HepG2 (cell line): ENCODE results near the gene ALOXE3. TPM values are rescaled to one million over a fixed set of nuclear protein-coding genes. Genes with fewer than 3 reads are reported as not detected.

ENCODE experiments used
- ATAC-seq: fragments of 200-7000 bp; cut with Tn5 transposase; 3 replicates; pipeline ENCODE4 v1.9.1; 2020; ENCODE audit warnings: mild to moderate bottlenecking, moderate library complexity
- BruUV-seq: library from RNA; stranded (reverse); fragments of 400-500 nt; replicated peaks from 2 replicates; lab custom pipeline; 2021; lab: Mats Ljungman, UMichigan
- CTCF ChIA-PET: fragments of 300-600 bp; formaldehyde crosslinking; extraction: SDS; loops from one replicate; lab custom pipeline; 2021; ENCODE audit warnings: low total read pairs, inconsistent platforms, low intra/inter-chr PET ratio; lab: Yijun Ruan, JAX
- POLR2A ChIA-PET: fragments of 350-600 bp; sonication (Branson Sonifier 250); formaldehyde crosslinking; loops from one replicate; lab custom pipeline; 2020; ENCODE audit warnings: antibody characterized with exemption, inconsistent platforms; lab: Yijun Ruan, JAX
- DNase-seq: peaks from one replicate; pipeline ENCODE4 v3.0.0-alpha.2; 2015; ENCODE audit warnings: low spot score
- FAIRE-seq: peaks from 3 replicates; lab custom pipeline; 2011; peaks lifted over from hg19 to GRCh38; lab: Jason Lieb, UNC
- H2AFZ ChIP-seq: one replicate; pipeline ENCODE4 v1.6.1; 2011; ENCODE audit warnings: low read length, inconsistent platforms
- H3K27ac ChIP-seq: fragments of 300-600 bp; 3 replicates; pipeline ENCODE4 v1.8.0; 2011; ENCODE audit warnings: mixed run types, mild to moderate bottlenecking, mixed read lengths, low read length, inconsistent platforms; ENCODE audit not compliant: insufficient read depth; ENCODE audit errors: extremely low read length
- H3K27me3 ChIP-seq, 2 experiments: fragments of 200-600 bp in 1 of 2; 2 replicates in 1 of 2; 3 replicates in 1 of 2; pipeline versions ENCODE4 v1.6.0 to v1.8.0; 2011; ENCODE audit warnings: low read length in 2 of 2, mild to moderate bottlenecking in 2 of 2, moderate library complexity in 2 of 2, inconsistent platforms in 1 of 2; ENCODE audit not compliant: insufficient read depth in 2 of 2, control insufficient read depth in 1 of 2
- H3K36me3 ChIP-seq, 2 experiments: fragments of 200-600 bp in 1 of 2; replicated peaks in 1 of 2; 2 replicates in 1 of 2; 3 replicates in 1 of 2; pipeline versions ENCODE4 v1.5.1 to v1.8.0; 2011; ENCODE audit warnings: low read length in 2 of 2, inconsistent platforms in 1 of 2; ENCODE audit not compliant: insufficient read depth in 2 of 2, control insufficient read depth in 1 of 2
- H3K4me1 ChIP-seq: 2 replicates; pipeline ENCODE4 v1.5.1; 2012; ENCODE audit warnings: low read length, inconsistent platforms; ENCODE audit not compliant: insufficient read depth
- H3K4me2 ChIP-seq: 2 replicates; pipeline ENCODE4 v1.6.0; 2011; ENCODE audit warnings: low read depth, low read length, inconsistent platforms
- H3K4me3 ChIP-seq, 3 experiments: fragments of 200-600 bp in 1 of 3; sonication (generic), shearing (Covaris generic) in 1 of 3; replicated peaks in 1 of 3; 2 replicates each; pipeline ENCODE4 v1.5.1; 2011 to 2016; ENCODE audit warnings: low read length in 3 of 3, inconsistent platforms in 2 of 3, low read depth in 2 of 3, mild to moderate bottlenecking in 2 of 3, control low read depth in 1 of 3, mixed read lengths in 1 of 3; ENCODE audit not compliant: insufficient read depth in 1 of 3
- H3K79me2 ChIP-seq: one replicate; pipeline ENCODE4 v1.6.1; 2011; ENCODE audit warnings: low read length, inconsistent platforms; ENCODE audit not compliant: insufficient read depth
- H3K9ac ChIP-seq: 2 replicates; pipeline ENCODE4 v1.6.0; 2011; ENCODE audit warnings: mild to moderate bottlenecking, low read depth, low read length, inconsistent platforms; ENCODE audit not compliant: insufficient read depth
- H3K9me3 ChIP-seq: 2 replicates; pipeline ENCODE4 v1.5.1; 2012; ENCODE audit warnings: mild to moderate bottlenecking, low read length
- H4K20me1 ChIP-seq: 2 replicates; pipeline ENCODE4 v1.6.0; 2011; ENCODE audit warnings: inconsistent platforms, mild to moderate bottlenecking, low read length, moderate library complexity; ENCODE audit not compliant: insufficient read depth
- ESRRA ChIP-seq: sonication (generic); formaldehyde crosslinking; IDR thresholded peaks from 2 replicates; pipeline ENCODE4 v1.5.1; 2020; ENCODE audit warnings: mild to moderate bottlenecking, low read depth, missing genetic modification reagents
- EZH2 ChIP-seq: conservative IDR thresholded peaks from 2 replicates; pipeline ENCODE4 v1.6.1; 2012; ENCODE audit warnings: mild to moderate bottlenecking, low read depth, low read length, moderate library complexity
- FLYWCH1 ChIP-seq: sonication (generic); formaldehyde crosslinking; IDR thresholded peaks from 2 replicates; pipeline ENCODE4 v1.8.1; 2023; ENCODE audit warnings: mild to moderate bottlenecking, missing genetic modification reagents
- HHEX ChIP-seq: IDR thresholded peaks from 2 replicates; pipeline ENCODE4 v1.6.1; 2016; ENCODE audit warnings: control low read depth
- HNF4A ChIP-seq: sonication (generic); formaldehyde crosslinking; IDR thresholded peaks from 2 replicates; pipeline ENCODE4 v1.4.0; 2020; ENCODE audit warnings: missing genetic modification reagents
- ISX ChIP-seq: sonication (generic); formaldehyde crosslinking; conservative IDR thresholded peaks from 2 replicates; pipeline ENCODE4 v1.5.0; 2020; ENCODE audit warnings: missing genetic modification reagents
- KDM3A ChIP-seq: IDR thresholded peaks from 2 replicates; pipeline ENCODE4 v1.6.1; 2018; ENCODE audit warnings: low read depth, missing compliant biosample characterization
- LCORL ChIP-seq, 2 experiments: fragments of 450-650 bp in 1 of 2; sonication (generic) in 1 of 2; formaldehyde crosslinking in 1 of 2; IDR thresholded peaks; 2 replicates each; pipeline versions ENCODE4 v1.5.0 to v1.6.1; 2017 to 2020; ENCODE audit warnings: antibody characterized with exemption in 1 of 2, missing genetic modification reagents in 1 of 2
- NCOA5 ChIP-seq: sonication (generic); formaldehyde crosslinking; IDR thresholded peaks from 2 replicates; pipeline ENCODE4 v1.4.0; 2020; ENCODE audit warnings: missing genetic modification reagents
- ZNF256 ChIP-seq: sonication (generic); formaldehyde crosslinking; conservative IDR thresholded peaks from 2 replicates; pipeline ENCODE4 v1.4.0; 2020; ENCODE audit warnings: missing genetic modification reagents
- ZNF263 ChIP-seq: sonication (generic); formaldehyde crosslinking; IDR thresholded peaks from 2 replicates; pipeline ENCODE4 v1.4.0; 2020; ENCODE audit warnings: missing genetic modification reagents
- ZNF800 ChIP-seq: sonication (generic); formaldehyde crosslinking; IDR thresholded peaks from 2 replicates; pipeline ENCODE4 v1.4.0; 2020; ENCODE audit warnings: missing genetic modification reagents
- WGBS: methylation state at CpG from one replicate; pipeline ENCODE4 v1.1.6; 2017; ENCODE audit warnings: low lambda C conversion rate; 5-methylcytosine and 5-hydroxymethylcytosine counted together
- in situ Hi-C: cut with HindIII; loops from 2 replicates; pipeline ENCODE4 v1.10.0; 2017; ENCODE audit warnings: low pct_unique_long_range_greater_than_20kb; ENCODE audit not compliant: extremely low pct_ligation_motif_present
- intact Hi-C: fragments of 100-400 bp; cut with micrococcal nuclease; formaldehyde crosslinking; loops from one replicate; pipeline ENCODE4 v1.10.0; 2022; ENCODE audit not compliant: unreplicated experiment
- polyA plus RNA-seq, 8 experiments: library from polyadenylated mRNA; depleted of rRNA in 3 of 8; stranded (reverse) in 7 of 8; unstranded in 1 of 8; fragments of >200 nt; fragmentation: Illumina TruSeq in 4 of 8; extraction: Trizol in 4 of 8; gene quantifications; 2 replicates each; pipeline versions ENCODE4 v1.2.1 to v1.2.3, GENCODE V29; 2011 to 2016; ENCODE audit warnings: low read depth in 4 of 8, missing spikeins in 1 of 8, mixed read lengths in 1 of 8; ENCODE audit not compliant: insufficient read depth in 1 of 8
- total RNA-seq, 5 experiments: library from RNA; depleted of rRNA; stranded (reverse); fragments of >200 nt; fragmentation: Illumina TruSeq; extraction: Trizol; gene quantifications; 2 replicates each; pipeline ENCODE4 v1.2.3, GENCODE V29; 2016; ENCODE audit warnings: low read depth in 1 of 5
- TF ChIP-seq, protein P1 (sequence below): sonication (generic); formaldehyde crosslinking; IDR thresholded peaks from 2 replicates; pipeline ENCODE4 v1.4.0; 2020; ENCODE audit warnings: mild to moderate bottlenecking, missing genetic modification reagents, borderline replicate concordance

The ALOXE3 gene
- total and polyA plus RNA-seq, 2 of the 13 experiments (the other 11 are each of a cell fraction or from before 2014, with no cell fraction given) = 0.07 TPM; not detected in 1

DNA sequence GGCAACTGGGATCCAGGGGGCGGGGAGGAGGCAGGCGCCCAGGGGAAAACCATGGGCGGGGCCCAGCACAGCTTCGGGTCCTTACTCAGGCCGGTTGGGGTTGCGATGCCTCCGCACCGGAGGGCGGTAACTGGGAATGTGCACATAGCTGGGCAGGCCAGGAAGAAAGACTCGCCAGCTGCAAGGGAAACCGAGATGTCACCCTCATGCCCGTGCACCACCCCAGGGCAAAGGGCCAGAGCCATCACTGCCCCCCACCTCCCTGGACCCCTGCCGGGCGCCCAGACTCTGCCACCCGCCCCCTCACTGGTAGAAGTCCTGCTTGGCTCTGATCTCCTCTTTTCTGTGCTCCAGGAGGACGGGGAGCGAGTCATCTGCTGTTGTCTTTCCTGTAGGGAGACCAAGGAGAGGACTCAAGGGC lies 37.5 kb downstream of the ALOXE3 start:
- CTCF ChIA-PET = interaction anchor here (1.3 kb wide), 1 partner anchor 30 kb away, joined by 4 read pairs; no protein-coding TSS in a partner anchor
- WGBS = 72% methylated on average over 11 of the region's 17 CpGs
- no peaks in the 10 kb centered on the region for H3K9me3 ChIP-seq

DNA sequence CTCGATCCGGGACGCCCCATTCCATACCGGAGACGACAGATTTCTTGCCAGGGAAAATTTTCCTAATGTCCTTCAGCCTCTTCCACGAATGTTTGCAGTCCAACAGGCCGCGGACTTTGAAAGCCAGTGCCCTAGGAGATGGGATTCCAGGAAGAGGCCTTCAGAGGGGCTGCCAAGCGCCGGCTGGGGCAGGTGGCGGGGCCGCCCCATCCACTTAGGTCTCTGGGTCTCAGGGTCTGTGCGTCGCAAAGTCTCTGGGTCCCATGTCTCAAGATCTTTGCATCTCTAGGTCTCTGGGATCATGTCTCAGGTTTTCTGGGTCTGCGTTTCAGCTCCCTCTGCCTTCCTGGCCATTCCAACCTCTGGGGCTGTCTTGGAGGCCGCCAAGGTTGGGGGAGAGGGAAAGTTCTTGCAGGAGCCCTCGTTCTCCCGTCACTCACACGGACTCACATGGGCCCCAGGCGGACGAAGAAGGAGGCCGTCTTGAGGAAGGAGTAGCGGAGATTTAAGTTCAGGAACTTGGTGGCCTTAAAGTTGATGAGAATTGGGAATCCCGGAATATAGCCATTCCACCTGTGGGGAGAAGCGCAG lies 38.0 kb downstream of the ALOXE3 start:
- Histone ChIP-seq H3K27me3 (peaks cover 7 to 46% of the 10 kb centered on the region in 2 experiments; a peak in 4 of 5 replicates), H3K27ac (no peak overlapping the region), H4K20me1 (no peaks in the 10 kb centered on the region), H3K9ac (no peak overlapping the region), H3K9me3 (no peaks in the 10 kb centered on the region), H3K4me2 (peak overlapping the region; percentile 94), H2AFZ (no peak overlapping the region), H3K4me3 (peak overlapping the region; percentile 55 to 77 (median 63); a peak in 5 of 6 replicates), H3K36me3 (no peaks in the 10 kb centered on the region), H3K4me1 (peaks cover 24% of the 10 kb centered on the region), H3K79me2 (no peaks in the 10 kb centered on the region)
- ChIA-PET POLR2A (no interaction called here), CTCF (interaction anchor here (1.1 kb wide), 1 partner anchor 13 kb away, joined by 3 read pairs; no protein-coding TSS in a partner anchor)
- 38% methylated on average over 18 of the region's 25 CpGs for WGBS
- ATAC-seq (peak; percentile 43), DNase-seq (no peak), FAIRE-seq (no peak)
- in situ Hi-C loops (no loop called here), intact Hi-C loops (loop anchor here (5.0 kb wide), 1 partner anchor 37 kb away; the partner anchor contains the start of gene ALOXE3)
- TF ChIP-seq ZNF256 (peak; percentile 25; the same call in 1 of the 2 replicates), FLYWCH1 (CRISPR knock-in tag) (0 out of 2 replicates have a peak, but pooled peaks have one; percentile 6), HNF4A (CRISPR knock-in tag) (0 out of 2 replicates have a peak, but pooled peaks have one; percentile 4), EZH2 (no peak), ZNF800 (CRISPR knock-in tag) (peak; percentile 2; the same call in 1 of the 2 replicates), KDM3A (CRISPR knock-in tag) (0 out of 2 replicates have a peak, but pooled peaks have one; percentile 10), LCORL (IDR thresholded peaks at IDR 0.05) (no peak), LCORL (CRISPR knock-in tag; IDR thresholded peaks at IDR 0.05) (peak; percentile 32; the same call in 1 of the 2 replicates), ESRRA (CRISPR knock-in tag) (0 out of 2 replicates have a peak, but pooled peaks have one; percentile 0)
- TF ChIP-seq, protein P1, sequence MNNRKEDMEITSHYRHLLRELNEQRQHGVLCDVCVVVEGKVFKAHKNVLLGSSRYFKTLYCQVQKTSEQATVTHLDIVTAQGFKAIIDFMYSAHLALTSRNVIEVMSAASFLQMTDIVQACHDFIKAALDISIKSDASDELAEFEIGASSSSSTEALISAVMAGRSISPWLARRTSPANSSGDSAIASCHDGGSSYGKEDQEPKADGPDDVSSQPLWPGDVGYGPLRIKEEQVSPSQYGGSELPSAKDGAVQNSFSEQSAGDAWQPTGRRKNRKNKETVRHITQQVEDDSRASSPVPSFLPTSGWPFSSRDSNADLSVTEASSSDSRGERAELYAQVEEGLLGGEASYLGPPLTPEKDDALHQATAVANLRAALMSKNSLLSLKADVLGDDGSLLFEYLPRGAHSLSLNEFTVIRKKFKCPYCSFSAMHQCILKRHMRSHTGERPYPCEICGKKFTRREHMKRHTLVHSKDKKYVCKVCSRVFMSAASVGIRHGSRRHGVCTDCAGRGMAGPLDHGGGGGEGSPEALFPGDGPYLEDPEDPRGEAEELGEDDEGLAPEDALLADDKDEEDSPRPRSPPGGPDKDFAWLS (CRISPR knock-in tag) = no peak
- BruUV-seq = TSS peak; percentile 50

More for the DNA sequence above, 37.5 kb downstream of the ALOXE3 start:
- peaks cover 6 to 45% of the 10 kb centered on the region in 2 experiments; a peak in 4 of 5 replicates for H3K27me3 ChIP-seq
- intact Hi-C loops = loop anchor here (5.0 kb wide), 1 partner anchor 36 kb away; the partner anchor contains the start of gene ALOXE3
- no peak overlapping the region for H3K9ac ChIP-seq
- in situ Hi-C loops = no loop called here
- H3K79me2 ChIP-seq = no peaks in the 10 kb centered on the region
- H3K4me3 ChIP-seq = no peak overlapping the region
- DNase-seq = no peak
- no peaks in the 10 kb centered on the region for H4K20me1 ChIP-seq
- FAIRE-seq = no peak
- POLR2A ChIA-PET = no interaction called here
- no TSS peak for BruUV-seq
- no peak for ATAC-seq
- peaks cover 24% of the 10 kb centered on the region for H3K4me1 ChIP-seq
- no peak overlapping the region for H3K27ac ChIP-seq
- TF ChIP-seq NCOA5 = no peak
- TF ChIP-seq ZNF263 = peak; percentile 53; the same call in 1 of the 2 replicates
- no peak for TF ChIP-seq HHEX (CRISPR knock-in tag)
- TF ChIP-seq ISX = no peak
- H2AFZ ChIP-seq = no peak overlapping the region
- no peaks in the 10 kb centered on the region for H3K36me3 ChIP-seq
- H3K4me2 ChIP-seq = peak overlapping the region; percentile 94; the same call in 1 of the 2 replicates
